ENCODE data around the gene SUPT16H. TPM values are rescaled to one million over a fixed set of nuclear protein-coding genes. Genes with fewer than 3 reads are reported as not detected.

Gene SUPT16H
- total and polyA plus RNA-seq, 2 of the 13 experiments (the other 11 are each of a cell fraction or from before 2014, with no cell fraction given) = 77.5 to 230 TPM

- TF ChIP-seq ZNF574 (CRISPR knock-in tag; IDR thresholded peaks at IDR 0.05) (peak; percentile 79), STAG1 (CRISPR knock-in tag; IDR thresholded peaks at IDR 0.05) (no peak), YY1 (IDR thresholded peaks at IDR 0.05; ENCODE audit: insufficient read depth, insufficient replicate concordance, low read depth, low read length) (peak; percentile 97), ZIK1 (CRISPR knock-in tag; IDR thresholded peaks at IDR 0.05; ENCODE audit: borderline replicate concordance, low read depth) (peak; percentile 88; the same call in 1 of the 2 replicates), PAF1 (CRISPR knock-in tag; IDR thresholded peaks at IDR 0.05) (no peak), MED13 (CRISPR knock-in tag; IDR thresholded peaks at IDR 0.05) (no peak), ZNF33B (CRISPR knock-in tag; IDR thresholded peaks at IDR 0.05) (no peak), MBNL3 (CRISPR knock-in tag; conservative IDR thresholded peaks at IDR 0.05) (no peak), RXRB (CRISPR knock-in tag; IDR thresholded peaks at IDR 0.05; ENCODE audit: borderline replicate concordance) (peak; percentile 58), AGO1 (IDR thresholded peaks at IDR 0.05; ENCODE audit: low read depth, low read length, poor library complexity, severe bottlenecking) (no peak), BCLAF1 (IDR thresholded peaks at IDR 0.05) (no peak), GPN1 (CRISPR knock-in tag; IDR thresholded peaks at IDR 0.05; ENCODE audit: borderline replicate concordance) (no peak), ZNF296 (CRISPR knock-in tag; conservative IDR thresholded peaks at IDR 0.05) (no peak), ZNF720 (CRISPR knock-in tag; IDR thresholded peaks at IDR 0.05) (no peak), SALL2 (CRISPR knock-in tag; IDR thresholded peaks at IDR 0.05) (peak; percentile 56; the same call in 1 of the 2 replicates), ZNF800 (CRISPR knock-in tag; IDR thresholded peaks at IDR 0.05) (no peak), RARA (CRISPR knock-in tag; IDR thresholded peaks at IDR 0.05) (peak; percentile 94), PLRG1 (conservative IDR thresholded peaks at IDR 0.05) (no peak), ZNF552 (CRISPR knock-in tag; IDR thresholded peaks at IDR 0.05; ENCODE audit: borderline replicate concordance) (no peak), DNMT3B (CRISPR knock-in tag; conservative IDR thresholded peaks at IDR 0.05) (peak; percentile 46; the same call in 1 of the 2 replicates)
- TF ChIP-seq, protein P1, sequence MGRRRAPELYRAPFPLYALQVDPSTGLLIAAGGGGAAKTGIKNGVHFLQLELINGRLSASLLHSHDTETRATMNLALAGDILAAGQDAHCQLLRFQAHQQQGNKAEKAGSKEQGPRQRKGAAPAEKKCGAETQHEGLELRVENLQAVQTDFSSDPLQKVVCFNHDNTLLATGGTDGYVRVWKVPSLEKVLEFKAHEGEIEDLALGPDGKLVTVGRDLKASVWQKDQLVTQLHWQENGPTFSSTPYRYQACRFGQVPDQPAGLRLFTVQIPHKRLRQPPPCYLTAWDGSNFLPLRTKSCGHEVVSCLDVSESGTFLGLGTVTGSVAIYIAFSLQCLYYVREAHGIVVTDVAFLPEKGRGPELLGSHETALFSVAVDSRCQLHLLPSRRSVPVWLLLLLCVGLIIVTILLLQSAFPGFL (CRISPR knock-in tag; IDR thresholded peaks at IDR 0.05) = no peak
Observed at GRCh38 chr14:21308479-21309237, 75.2 kb downstream of the SUPT16H start (continued).

Data from HepG2 (cell line).